Gastrocnemius medialis (tissue), 4 donors: ENCODE measurements around the gene LRTM1.

Experiments
- POLR2A ChIP-seq, 2 donors: fragments of 450-650 bp; IDR thresholded peaks; one replicate each; pipeline ENCODE4 v1.6.1; 2017; ENCODE audit warnings: antibody characterized with exemption in 2 of 2, mild to moderate bottlenecking in 2 of 2, moderate library complexity in 2 of 2
- TF ChIP-seq, protein P1 (sequence below), 5 experiments: fragments of 450-650 bp in 3 of 5; fragments of 200-600 bp in 2 of 5; sonication (generic) in 2 of 5; IDR thresholded peaks in 4 of 5; conservative IDR thresholded peaks in 1 of 5; 1 replicate in 4 of 5; 2 replicates in 1 of 5; pipeline ENCODE4 v1.5.1; 2016 to 2019; ENCODE audit warnings: antibody characterized with exemption in 5 of 5, mild to moderate bottlenecking in 3 of 5, moderate library complexity in 3 of 5

DNA sequence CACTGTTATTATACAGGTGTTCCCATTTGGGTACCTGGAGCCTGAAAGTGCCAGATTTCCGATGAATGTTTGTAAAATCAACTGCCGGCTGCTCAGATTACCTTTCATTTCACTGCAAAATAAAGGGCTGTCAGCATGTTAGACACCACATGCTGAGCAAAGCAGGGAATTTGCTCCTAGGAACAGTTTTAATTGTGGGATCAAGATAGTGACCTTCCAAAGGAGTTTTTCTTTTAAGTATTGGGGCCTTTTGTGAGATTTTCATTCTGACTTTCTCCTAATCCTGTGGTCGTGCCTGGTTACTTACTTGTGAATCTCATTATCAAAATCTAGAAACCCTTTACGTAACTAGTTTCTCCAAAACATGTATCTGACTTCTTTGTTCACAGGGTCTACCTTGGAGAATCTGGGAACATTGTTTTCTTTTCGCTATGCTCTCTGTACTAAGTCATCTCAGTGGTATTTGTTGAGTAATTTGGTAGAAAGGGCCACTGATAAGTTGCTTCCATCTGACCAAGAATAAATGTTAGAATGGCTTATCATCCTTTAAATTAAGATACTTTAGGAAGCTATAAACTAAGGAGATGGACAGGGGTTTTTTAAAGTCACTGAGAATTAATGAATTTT is 40.8 kb upstream of the LRTM1 start:
- TF ChIP-seq POLR2A (IDR thresholded peaks at IDR 0.05), result no peak
- TF ChIP-seq, protein P1, sequence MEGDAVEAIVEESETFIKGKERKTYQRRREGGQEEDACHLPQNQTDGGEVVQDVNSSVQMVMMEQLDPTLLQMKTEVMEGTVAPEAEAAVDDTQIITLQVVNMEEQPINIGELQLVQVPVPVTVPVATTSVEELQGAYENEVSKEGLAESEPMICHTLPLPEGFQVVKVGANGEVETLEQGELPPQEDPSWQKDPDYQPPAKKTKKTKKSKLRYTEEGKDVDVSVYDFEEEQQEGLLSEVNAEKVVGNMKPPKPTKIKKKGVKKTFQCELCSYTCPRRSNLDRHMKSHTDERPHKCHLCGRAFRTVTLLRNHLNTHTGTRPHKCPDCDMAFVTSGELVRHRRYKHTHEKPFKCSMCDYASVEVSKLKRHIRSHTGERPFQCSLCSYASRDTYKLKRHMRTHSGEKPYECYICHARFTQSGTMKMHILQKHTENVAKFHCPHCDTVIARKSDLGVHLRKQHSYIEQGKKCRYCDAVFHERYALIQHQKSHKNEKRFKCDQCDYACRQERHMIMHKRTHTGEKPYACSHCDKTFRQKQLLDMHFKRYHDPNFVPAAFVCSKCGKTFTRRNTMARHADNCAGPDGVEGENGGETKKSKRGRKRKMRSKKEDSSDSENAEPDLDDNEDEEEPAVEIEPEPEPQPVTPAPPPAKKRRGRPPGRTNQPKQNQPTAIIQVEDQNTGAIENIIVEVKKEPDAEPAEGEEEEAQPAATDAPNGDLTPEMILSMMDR (IDR thresholded peaks at IDR 0.05 in 4 of 5, conservative IDR thresholded peaks at IDR 0.05 in 1 of 5), result no peak
